Esophagus squamous epithelium (tissue), 4 donors: ENCODE results near the gene SLC18A3.

Experiments
- POLR2A ChIP-seq, 4 donors: fragments of 450-650 bp; IDR thresholded peaks; one replicate each; pipeline ENCODE4 v1.6.1; 2017; ENCODE audit warnings: antibody characterized with exemption in 4 of 4, mild to moderate bottlenecking in 4 of 4, moderate library complexity in 3 of 4
- TF ChIP-seq, protein P1 (sequence below), 6 experiments: fragments of 450-650 bp in 4 of 6; fragments of 200-600 bp in 2 of 6; sonication (generic) in 2 of 6; IDR thresholded peaks; one replicate each; pipeline ENCODE4 v1.5.1; 2016 to 2019; ENCODE audit warnings: antibody characterized with exemption in 6 of 6, mild to moderate bottlenecking in 4 of 6, moderate library complexity in 4 of 6

DNA sequence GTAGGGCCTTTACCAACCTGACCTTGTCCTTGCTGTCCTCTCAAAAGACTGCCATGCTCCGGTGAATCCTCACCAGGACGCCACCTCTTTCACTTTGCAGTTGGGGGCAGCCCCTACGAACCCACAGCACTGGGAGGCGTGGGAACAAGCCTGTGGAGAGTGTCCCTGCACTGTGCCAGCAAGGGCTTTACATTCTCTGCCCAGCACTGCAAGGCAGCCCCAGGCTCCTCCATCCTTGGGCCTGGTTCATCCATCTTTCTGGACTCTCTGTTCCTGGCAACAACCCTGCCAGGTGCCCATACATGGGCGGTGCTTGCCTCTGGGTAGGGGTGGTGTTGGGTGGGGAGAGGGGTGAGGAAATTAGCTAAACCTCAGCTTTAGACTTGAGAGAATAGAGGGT, 5.1 kb downstream of the SLC18A3 start:
- no peak for TF ChIP-seq POLR2A (IDR thresholded peaks at IDR 0.05)
- TF ChIP-seq, protein P1, sequence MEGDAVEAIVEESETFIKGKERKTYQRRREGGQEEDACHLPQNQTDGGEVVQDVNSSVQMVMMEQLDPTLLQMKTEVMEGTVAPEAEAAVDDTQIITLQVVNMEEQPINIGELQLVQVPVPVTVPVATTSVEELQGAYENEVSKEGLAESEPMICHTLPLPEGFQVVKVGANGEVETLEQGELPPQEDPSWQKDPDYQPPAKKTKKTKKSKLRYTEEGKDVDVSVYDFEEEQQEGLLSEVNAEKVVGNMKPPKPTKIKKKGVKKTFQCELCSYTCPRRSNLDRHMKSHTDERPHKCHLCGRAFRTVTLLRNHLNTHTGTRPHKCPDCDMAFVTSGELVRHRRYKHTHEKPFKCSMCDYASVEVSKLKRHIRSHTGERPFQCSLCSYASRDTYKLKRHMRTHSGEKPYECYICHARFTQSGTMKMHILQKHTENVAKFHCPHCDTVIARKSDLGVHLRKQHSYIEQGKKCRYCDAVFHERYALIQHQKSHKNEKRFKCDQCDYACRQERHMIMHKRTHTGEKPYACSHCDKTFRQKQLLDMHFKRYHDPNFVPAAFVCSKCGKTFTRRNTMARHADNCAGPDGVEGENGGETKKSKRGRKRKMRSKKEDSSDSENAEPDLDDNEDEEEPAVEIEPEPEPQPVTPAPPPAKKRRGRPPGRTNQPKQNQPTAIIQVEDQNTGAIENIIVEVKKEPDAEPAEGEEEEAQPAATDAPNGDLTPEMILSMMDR (IDR thresholded peaks at IDR 0.05): no peak
